NT2/D1 (cell line): ENCODE data around the gene TCEAL9.

Source experiments
- DNase-seq: peaks from one replicate; pipeline ENCODE4 v3.0.0-alpha.2; 2011; ENCODE audit warnings: low read depth, low spot score
- H3K27me3 ChIP-seq: 2 replicates; pipeline ENCODE4 v1.6.0; 2011; ENCODE audit warnings: mild to moderate bottlenecking; ENCODE audit not compliant: insufficient read length, insufficient read depth
- H3K36me3 ChIP-seq: 2 replicates; pipeline ENCODE4 v1.6.1; 2011; ENCODE audit warnings: mild to moderate bottlenecking, low read length, mixed read lengths; ENCODE audit not compliant: insufficient read depth, insufficient read length
- H3K4me1 ChIP-seq: 2 replicates; pipeline ENCODE4 v1.5.1; 2011; ENCODE audit not compliant: insufficient read depth, insufficient read length
- H3K4me3 ChIP-seq: 2 replicates; pipeline ENCODE4 v1.5.1; 2011; ENCODE audit warnings: low read depth; ENCODE audit not compliant: insufficient read length
- H3K9ac ChIP-seq: 2 replicates; pipeline ENCODE4 v1.6.0; 2011; ENCODE audit warnings: low read depth; ENCODE audit not compliant: insufficient read length
- H3K9me3 ChIP-seq: 2 replicates; pipeline ENCODE4 v1.5.1; 2011; ENCODE audit warnings: mild to moderate bottlenecking, low read length; ENCODE audit not compliant: insufficient read depth
- SUZ12 ChIP-seq: IDR thresholded peaks from 2 replicates; pipeline ENCODE4 v1.6.1; 2011; ENCODE audit not compliant: insufficient read length, insufficient read depth; ENCODE audit errors: extremely low read depth
- YY1 ChIP-seq: IDR thresholded peaks from 2 replicates; pipeline ENCODE4 v1.6.1; 2011; ENCODE audit not compliant: insufficient read length, insufficient read depth
- ZNF274 ChIP-seq: IDR thresholded peaks from 2 replicates; pipeline ENCODE4 v1.6.1; 2011; ENCODE audit warnings: mild to moderate bottlenecking, low read depth, low read length

Gene TCEAL9

DNA sequence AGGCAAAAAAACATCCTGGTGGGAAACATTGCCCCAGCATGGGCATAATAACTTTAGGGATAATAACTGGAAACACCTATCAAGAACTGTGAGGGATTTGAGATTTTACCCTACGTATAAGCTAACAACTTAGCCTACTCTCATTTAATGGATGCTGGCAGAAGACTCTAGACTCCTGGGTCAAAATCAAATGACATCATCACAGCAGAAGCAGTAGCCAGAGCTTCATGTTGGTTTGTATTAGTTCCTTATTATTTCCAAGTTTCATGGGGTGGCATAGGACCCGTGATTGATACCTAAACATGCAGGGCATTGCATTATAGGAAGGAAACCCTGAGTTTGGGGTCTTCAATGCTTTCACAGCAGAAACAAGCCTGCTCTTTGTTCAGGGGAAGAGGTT lies 4.6 kb downstream of the TCEAL9 start:
- H3K4me1 ChIP-seq, result no peaks in the 10 kb centered on the region
- no peaks in the 10 kb centered on the region for H3K9me3 ChIP-seq
- H3K9ac ChIP-seq, result no peak overlapping the region
- no peak overlapping the region for H3K4me3 ChIP-seq
- no peak for DNase-seq
- peaks cover 14% of the 10 kb centered on the region for H3K36me3 ChIP-seq
- no peaks in the 10 kb centered on the region for H3K27me3 ChIP-seq
- TF ChIP-seq SUZ12 (no peak), YY1 (no peak), ZNF274 (no peak)

DNA sequence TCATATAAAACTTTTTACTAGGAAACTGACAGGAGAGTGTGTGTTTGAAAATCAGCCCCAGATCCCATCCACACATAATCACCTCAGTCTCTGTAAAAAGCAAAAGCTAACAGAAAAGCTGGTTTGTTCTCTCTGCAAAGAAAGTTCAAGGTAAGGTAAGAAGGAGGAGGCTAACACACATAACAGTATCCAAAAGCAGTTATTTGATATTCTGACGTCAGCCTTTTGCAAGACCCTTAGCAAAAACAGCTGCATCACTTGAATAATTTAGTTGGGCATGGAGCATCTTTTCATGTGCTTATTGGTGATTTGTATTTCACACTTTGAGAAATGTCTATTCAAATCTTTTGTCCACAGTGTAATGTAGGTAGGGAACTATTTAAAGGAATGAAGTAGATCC lies 5.5 kb downstream of the TCEAL9 start:
- no peaks in the 10 kb centered on the region for H3K9me3 ChIP-seq
- DNase-seq, result no peak

DNA sequence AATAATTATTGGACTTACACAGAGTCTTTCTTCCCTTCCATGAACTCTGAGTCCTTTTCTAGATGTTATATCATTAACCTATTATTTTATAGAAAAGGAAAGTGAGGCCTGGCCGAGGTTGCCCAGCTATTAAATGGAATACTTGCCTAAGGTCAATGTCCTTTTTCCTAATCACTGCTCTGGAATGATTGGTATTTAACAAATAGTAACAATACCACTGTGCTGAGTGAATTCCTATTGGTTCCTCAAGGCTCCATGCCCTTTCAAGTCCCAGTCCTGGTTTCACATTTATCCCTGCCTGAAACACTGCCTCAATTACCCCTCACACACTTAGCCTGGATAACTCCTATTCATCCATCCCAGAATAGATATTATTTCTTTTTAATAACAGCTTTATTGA lies 6.2 kb downstream of the TCEAL9 start:
- H3K27me3 ChIP-seq, result no peaks in the 10 kb centered on the region
- H3K9me3 ChIP-seq, result no peaks in the 10 kb centered on the region
- H3K4me3 ChIP-seq, result no peak overlapping the region
- no peak overlapping the region for H3K9ac ChIP-seq
- no peak for DNase-seq
- peaks cover 10% of the 10 kb centered on the region for H3K36me3 ChIP-seq
- H3K4me1 ChIP-seq, result peaks cover 2% of the 10 kb centered on the region
- no peak for TF ChIP-seq ZNF274
- no peak for TF ChIP-seq SUZ12
- TF ChIP-seq YY1, result no peak

More for the DNA sequence above, 5.5 kb downstream of the TCEAL9 start:
- TF ChIP-seq YY1, result no peak
- no peak for TF ChIP-seq ZNF274
- TF ChIP-seq SUZ12, result no peak
- no peak overlapping the region for H3K9ac ChIP-seq
- H3K36me3 ChIP-seq, result peaks cover 14% of the 10 kb centered on the region
- H3K27me3 ChIP-seq, result no peaks in the 10 kb centered on the region
- no peaks in the 10 kb centered on the region for H3K4me1 ChIP-seq
- H3K4me3 ChIP-seq, result no peak overlapping the region

DNA sequence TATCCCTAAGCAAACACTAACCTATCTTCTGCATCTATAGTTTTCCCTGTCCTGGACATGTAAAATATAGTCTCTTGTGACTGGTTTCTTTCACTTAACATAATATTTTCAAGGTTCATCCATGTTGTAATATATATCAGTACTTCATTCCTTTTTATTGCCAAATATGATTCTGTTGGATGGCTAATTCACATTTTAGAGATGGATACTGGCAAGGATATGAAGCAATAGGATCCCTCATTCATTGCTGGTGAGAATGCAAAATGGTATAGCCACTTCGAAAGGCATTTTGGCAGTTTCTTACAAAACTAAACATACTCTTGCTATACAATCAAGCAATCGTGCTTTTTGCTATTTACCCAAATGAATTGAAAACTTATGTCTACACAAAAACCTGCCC lies 6.7 kb downstream of the TCEAL9 start:
- no peak for DNase-seq
- Histone ChIP-seq H3K4me1 (peaks cover 4% of the 10 kb centered on the region), H3K9ac (no peak overlapping the region), H3K36me3 (peaks cover 4% of the 10 kb centered on the region), H3K27me3 (no peaks in the 10 kb centered on the region), H3K9me3 (no peaks in the 10 kb centered on the region), H3K4me3 (no peak overlapping the region)
- TF ChIP-seq ZNF274, result no peak

DNA sequence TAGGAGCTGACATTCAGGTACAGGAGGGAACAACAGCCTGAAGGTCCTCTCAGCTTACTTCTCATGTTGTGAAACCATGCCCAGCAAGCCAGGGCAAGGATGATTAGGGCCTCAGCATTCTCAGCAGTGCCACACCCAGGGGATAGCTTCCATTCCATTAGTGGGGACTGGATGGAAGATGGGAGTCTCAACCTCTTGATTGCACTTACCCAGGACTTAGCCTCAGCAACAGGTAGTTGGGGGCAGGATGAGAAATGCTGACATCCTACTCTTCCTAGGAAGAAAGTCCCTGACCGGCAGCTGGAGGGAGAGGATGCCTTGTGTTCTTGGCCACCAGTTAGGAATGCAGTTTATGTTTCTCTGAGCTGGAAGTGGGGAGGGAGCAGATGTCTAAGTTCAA lies 11.2 kb downstream of the TCEAL9 start:
- DNase-seq, result no peak
- Histone ChIP-seq H3K9ac (no peak overlapping the region), H3K4me1 (peaks cover 4% of the 10 kb centered on the region), H3K9me3 (no peaks in the 10 kb centered on the region), H3K4me3 (no peak overlapping the region), H3K36me3 (no peaks in the 10 kb centered on the region), H3K27me3 (no peaks in the 10 kb centered on the region)
- TF ChIP-seq SUZ12, result no peak
- TF ChIP-seq ZNF274, result no peak
- TF ChIP-seq YY1, result no peak

DNA sequence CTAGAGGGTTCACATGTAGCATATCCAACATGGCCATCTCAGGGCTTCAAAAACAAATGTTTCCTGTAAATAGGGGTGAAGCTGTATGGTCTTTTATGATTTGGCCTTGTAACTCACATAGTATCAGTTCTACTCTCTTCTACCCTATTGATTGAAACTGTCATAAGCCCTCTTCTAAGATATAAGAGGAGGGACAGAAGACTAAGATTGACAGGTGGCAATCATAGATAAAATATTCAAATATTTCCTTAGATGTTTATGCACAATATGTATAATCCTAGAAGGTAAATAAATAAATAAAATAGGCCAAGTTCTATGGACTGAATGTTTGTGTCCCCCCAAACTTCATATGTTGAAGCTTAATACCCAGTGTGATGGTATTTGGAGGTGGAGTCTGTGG lies 13.2 kb downstream of the TCEAL9 start:
- Histone ChIP-seq H3K9me3 (no peaks in the 10 kb centered on the region), H3K27me3 (no peaks in the 10 kb centered on the region), H3K4me3 (no peak overlapping the region), H3K4me1 (peaks cover 4% of the 10 kb centered on the region), H3K9ac (no peak overlapping the region), H3K36me3 (no peaks in the 10 kb centered on the region)
- TF ChIP-seq YY1, result no peak
- TF ChIP-seq ZNF274, result no peak
- TF ChIP-seq SUZ12, result no peak
- no peak for DNase-seq

DNA sequence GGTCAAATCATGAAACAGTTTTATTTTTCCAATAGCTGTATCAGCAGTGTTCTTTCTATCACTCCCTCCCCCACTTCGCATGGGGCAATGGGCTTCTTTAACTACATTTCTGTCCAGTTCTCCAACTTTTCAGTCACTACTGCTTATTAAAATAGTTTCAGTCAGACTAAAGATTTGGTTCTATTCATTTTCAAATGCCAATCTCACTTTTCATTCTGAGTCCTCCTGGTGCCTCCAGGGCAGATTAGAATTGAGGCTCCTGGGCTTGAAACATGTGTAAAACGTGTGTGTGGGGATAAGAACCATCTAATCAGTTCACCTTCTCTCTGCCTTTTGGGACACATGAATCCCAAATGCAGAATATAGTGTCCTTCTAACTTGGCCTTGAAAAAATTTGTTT lies 16.6 kb downstream of the TCEAL9 start:
- Histone ChIP-seq H3K9me3 (no peaks in the 10 kb centered on the region), H3K4me3 (no peak overlapping the region), H3K9ac (no peak overlapping the region), H3K27me3 (no peaks in the 10 kb centered on the region), H3K36me3 (peaks cover 8% of the 10 kb centered on the region), H3K4me1 (no peaks in the 10 kb centered on the region)
- TF ChIP-seq ZNF274 (no peak), SUZ12 (no peak), YY1 (no peak)
- DNase-seq, result no peak

DNA sequence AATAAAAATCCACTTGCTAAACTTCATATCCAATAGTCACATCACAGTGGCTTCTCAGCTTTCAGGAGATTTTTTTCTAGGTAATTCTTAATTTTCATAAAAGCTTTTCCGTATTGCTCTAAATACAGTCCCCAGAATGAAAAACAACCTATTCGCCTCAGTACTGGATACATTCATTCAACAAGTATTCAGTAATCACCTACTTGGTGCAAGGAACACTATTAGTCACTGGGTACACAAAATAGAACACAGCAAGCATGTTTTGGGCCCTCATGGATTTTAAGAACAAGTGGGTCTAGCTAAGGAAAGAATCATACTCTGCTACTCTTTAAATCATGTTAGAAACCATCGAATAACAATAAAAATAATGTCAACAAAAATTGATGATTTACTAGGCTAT lies 17.3 kb downstream of the TCEAL9 start:
- Histone ChIP-seq H3K9ac (no peak overlapping the region), H3K27me3 (no peaks in the 10 kb centered on the region), H3K4me1 (no peaks in the 10 kb centered on the region), H3K36me3 (peaks cover 15% of the 10 kb centered on the region), H3K9me3 (no peaks in the 10 kb centered on the region), H3K4me3 (no peak overlapping the region)
- no peak for TF ChIP-seq SUZ12
- TF ChIP-seq YY1, result no peak
- TF ChIP-seq ZNF274, result no peak
- DNase-seq, result no peak
